Stimulated activated memory B cell treated with anti-CD40 and anti-IgM and Interleukin-4, amounts not matched to agents 10 μg/mL and 1 μg/mL and 100 μg/mL, for 72 hours (primary cell): ENCODE measurements around the gene OR52I2.

Source experiments
- ATAC-seq: fragments of 150-1000 bp; cut with Tn5 transposase; 2 replicates; pipeline ENCODE4 v1.10.0; 2021
- H3K27ac Mint-ChIP-seq: one replicate; pipeline ENCODE4 v1.8.0; 2022; ENCODE audit warnings: mild to moderate bottlenecking, mixed read lengths
- H3K27me3 Mint-ChIP-seq: one replicate; pipeline ENCODE4 v1.8.0; 2022; ENCODE audit warnings: mixed read lengths
- H3K36me3 Mint-ChIP-seq: one replicate; pipeline ENCODE4 v1.8.0; 2022; ENCODE audit warnings: mixed read lengths
- H3K4me1 Mint-ChIP-seq: one replicate; pipeline ENCODE4 v1.8.0; 2022; ENCODE audit warnings: mixed read lengths
- H3K4me3 Mint-ChIP-seq: one replicate; pipeline ENCODE4 v1.8.0; 2022; ENCODE audit warnings: mild to moderate bottlenecking, moderate library complexity, mixed read lengths
- H3K9me3 Mint-ChIP-seq: one replicate; pipeline ENCODE4 v1.8.0; 2022; ENCODE audit warnings: mixed read lengths

Gene OR52I2

DNA sequence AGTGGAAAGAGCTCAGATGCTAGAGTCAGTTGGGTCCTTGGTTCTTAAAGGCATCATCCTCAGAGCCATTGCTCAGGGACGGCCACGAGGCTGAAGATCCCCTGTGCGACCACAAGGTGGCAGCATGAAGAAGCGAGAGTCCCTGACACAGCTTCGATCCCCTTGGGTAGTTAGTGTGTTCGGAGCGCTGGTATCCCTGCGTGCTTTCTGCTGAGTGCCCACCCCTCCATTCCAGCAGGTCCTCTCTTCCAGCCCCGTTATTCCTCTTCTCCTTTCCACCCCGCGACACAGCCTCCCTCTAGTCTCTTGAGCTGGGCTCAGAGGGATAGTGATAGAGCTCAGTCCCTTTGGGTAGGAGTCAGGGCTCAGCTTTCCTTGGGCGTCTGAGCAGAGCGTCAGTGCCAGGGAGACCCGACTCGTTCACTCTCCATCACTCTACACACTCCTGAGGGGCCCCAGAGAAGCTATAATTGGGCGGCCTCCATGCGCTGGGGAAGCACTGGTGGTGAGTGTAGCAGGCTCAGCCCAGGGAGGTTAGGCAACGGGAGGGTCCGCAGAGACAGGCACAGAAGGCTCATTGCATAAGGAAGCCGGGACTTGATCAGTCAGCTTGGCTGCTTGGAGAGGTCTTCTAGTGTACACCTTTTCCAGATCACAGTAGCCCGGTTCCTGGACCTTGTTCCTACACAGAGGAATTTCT is 55.6 kb downstream of the OR52I2 start, which contains the start of gene OR51D1:
Gene OR51D1, plus strand, starts transcription at position 516 of the 700 bp plus-strand sequence. CDS start 2,314 bp downstream, outside the sequence.
- ATAC-seq = peak; percentile 79
- Mint-ChIP-seq H3K4me3 (no peak within 1 kb of the TSS), H3K27me3 (no peaks in the 10 kb centered on the region), H3K9me3 (no peaks in the 10 kb centered on the region), H3K27ac (no peak within 1 kb of the TSS), H3K36me3 (no peaks in the 10 kb centered on the region), H3K4me1 (no peaks in the 10 kb centered on the region)

DNA sequence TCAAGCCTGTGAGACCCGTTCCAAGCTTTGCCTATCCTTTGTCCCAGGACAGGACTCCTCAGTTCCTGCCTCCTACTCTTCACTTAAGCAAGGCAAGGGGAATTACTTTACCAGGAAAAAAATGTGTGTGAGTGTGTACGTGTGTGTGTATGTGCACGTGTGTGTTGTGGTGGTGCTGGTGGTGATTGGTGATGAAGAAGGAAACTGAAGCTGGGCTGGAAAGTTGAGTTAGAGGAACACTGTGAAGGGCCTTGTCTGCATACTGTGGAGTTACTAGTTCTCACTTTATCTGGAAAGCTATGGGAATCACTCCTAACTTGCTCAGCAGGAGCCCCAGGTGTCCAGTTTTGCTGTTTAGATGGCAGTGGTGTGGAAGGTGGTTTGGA is 56.1 kb downstream of the OR52I2 start:
- Mint-ChIP-seq H3K9me3 (no peaks in the 10 kb centered on the region), H3K4me1 (no peaks in the 10 kb centered on the region), H3K4me3 (no peak overlapping the region), H3K27me3 (no peaks in the 10 kb centered on the region), H3K36me3 (no peaks in the 10 kb centered on the region), H3K27ac (no peak overlapping the region)
- ATAC-seq = no peak

DNA sequence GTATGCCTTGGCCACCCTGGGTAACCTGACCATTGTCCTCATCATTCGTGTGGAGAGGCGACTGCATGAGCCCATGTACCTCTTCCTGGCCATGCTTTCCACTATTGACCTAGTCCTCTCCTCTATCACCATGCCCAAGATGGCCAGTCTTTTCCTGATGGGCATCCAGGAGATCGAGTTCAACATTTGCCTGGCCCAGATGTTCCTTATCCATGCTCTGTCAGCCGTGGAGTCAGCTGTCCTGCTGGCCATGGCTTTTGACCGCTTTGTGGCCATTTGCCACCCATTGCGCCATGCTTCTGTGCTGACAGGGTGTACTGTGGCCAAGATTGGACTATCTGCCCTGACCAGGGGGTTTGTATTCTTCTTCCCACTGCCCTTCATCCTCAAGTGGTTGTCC is 58.4 kb downstream of the OR52I2 start:
- Mint-ChIP-seq H3K27ac (no peak overlapping the region), H3K27me3 (peaks cover 4% of the 10 kb centered on the region), H3K4me1 (no peaks in the 10 kb centered on the region), H3K9me3 (no peaks in the 10 kb centered on the region), H3K4me3 (no peak overlapping the region), H3K36me3 (no peaks in the 10 kb centered on the region)
- ATAC-seq = no peak

DNA sequence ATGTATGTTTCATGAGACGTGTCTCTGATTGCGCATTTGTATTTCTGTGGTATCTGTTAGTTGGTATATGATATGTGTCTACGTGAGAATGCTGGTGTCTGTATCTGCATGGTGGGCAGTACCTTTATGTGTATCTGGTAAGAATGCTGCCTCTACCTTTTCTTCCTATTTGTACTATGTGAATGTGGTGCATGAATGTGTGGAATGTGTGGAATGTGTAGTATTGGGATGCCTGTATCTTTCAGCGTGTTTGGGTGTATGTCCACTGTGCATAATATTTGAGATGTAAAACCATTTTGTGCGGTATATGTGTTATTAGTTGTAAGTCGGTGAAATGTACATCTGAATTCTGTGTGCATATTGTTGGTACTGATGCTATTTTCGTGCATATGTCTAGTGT is 60.0 kb downstream of the OR52I2 start:
- Mint-ChIP-seq H3K27me3 (peaks cover 9% of the 10 kb centered on the region), H3K36me3 (no peaks in the 10 kb centered on the region)

DNA sequence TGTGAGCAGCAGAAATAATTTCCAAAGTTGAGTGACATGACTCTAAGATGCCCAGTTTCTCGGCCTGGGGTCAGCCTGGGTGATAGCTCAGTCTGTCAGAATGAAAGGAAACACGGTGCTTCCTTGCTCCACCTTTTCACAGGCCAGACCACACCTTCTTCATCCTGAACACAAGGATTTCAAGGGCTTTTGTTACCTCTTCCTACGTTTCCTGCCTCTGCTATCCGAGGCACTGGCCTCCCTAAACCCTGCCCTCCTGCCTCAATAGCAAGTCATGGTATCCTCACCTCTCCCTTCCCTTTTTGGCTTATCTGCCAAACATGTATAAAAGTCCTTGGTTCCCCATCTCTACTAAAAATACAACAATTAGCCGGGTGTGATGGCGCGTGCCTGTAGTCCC is 60.5 kb downstream of the OR52I2 start:
- Mint-ChIP-seq H3K27me3 (peaks cover 9% of the 10 kb centered on the region), H3K27ac (no peak overlapping the region), H3K9me3 (no peaks in the 10 kb centered on the region), H3K4me3 (no peak overlapping the region), H3K36me3 (no peaks in the 10 kb centered on the region), H3K4me1 (no peaks in the 10 kb centered on the region)
- ATAC-seq = no peak

More for the DNA sequence above, 60.0 kb downstream of the OR52I2 start:
- no peak for ATAC-seq
- H3K27ac Mint-ChIP-seq = no peak overlapping the region
- no peaks in the 10 kb centered on the region for H3K9me3 Mint-ChIP-seq
- H3K4me3 Mint-ChIP-seq = no peak overlapping the region
- H3K4me1 Mint-ChIP-seq = no peaks in the 10 kb centered on the region
